ENCODE results near the gene SLC26A8. TPM values are rescaled to one million over a fixed set of nuclear protein-coding genes. Genes with fewer than 3 reads are reported as not detected.

SLC26A8 gene
- total and polyA plus RNA-seq, 2 of the 13 experiments (the other 11 are each of a cell fraction or from before 2014, with no cell fraction given): 0.46 TPM; not detected in 1

- no peak for TF ChIP-seq RERE (CRISPR knock-in tag; IDR thresholded peaks at IDR 0.05; ENCODE audit: low read depth)
- no peak for TF ChIP-seq FOXP1 (IDR thresholded peaks at IDR 0.05)
- TF ChIP-seq FOXP1 (CRISPR knock-in tag; IDR thresholded peaks at IDR 0.05): peak; percentile 4; the same call in 1 of the 2 replicates
- TF ChIP-seq ZNF232 (CRISPR knock-in tag; IDR thresholded peaks at IDR 0.05; ENCODE audit: borderline replicate concordance): no peak; the same call in 1 of the 2 replicates
- TF ChIP-seq NFE2 (CRISPR knock-in tag; IDR thresholded peaks at IDR 0.05): no peak
- TF ChIP-seq ZNF513 (CRISPR knock-in tag; conservative IDR thresholded peaks at IDR 0.05): no peak
- TF ChIP-seq ZNF83 (CRISPR knock-in tag; IDR thresholded peaks at IDR 0.05; ENCODE audit: borderline replicate concordance): peak; percentile 83; the same call in 1 of the 2 replicates
- TF ChIP-seq HOXA5 (CRISPR knock-in tag; IDR thresholded peaks at IDR 0.05): 0 out of 2 replicates have a peak, but pooled peaks have one; percentile 47
- peak; percentile 60; the same call in 1 of the 2 replicates for TF ChIP-seq KDM2A (CRISPR knock-in tag; IDR thresholded peaks at IDR 0.05; ENCODE audit: borderline replicate concordance, low read depth)
- peak; percentile 27 for TF ChIP-seq HNRNPLL (IDR thresholded peaks at IDR 0.05; ENCODE audit: low read depth, low read length, poor library complexity, severe bottlenecking)
- peak; percentile 40; the same call in 1 of the 2 replicates for TF ChIP-seq HNF1B (CRISPR knock-in tag; IDR thresholded peaks at IDR 0.05)
- TF ChIP-seq SOX13 (IDR thresholded peaks at IDR 0.05): no peak
- TF ChIP-seq SOX13 (CRISPR knock-in tag; conservative IDR thresholded peaks at IDR 0.05 in 1 of 2, IDR thresholded peaks at IDR 0.05 in 1 of 2): 0 out of 4 replicates have a peak, but pooled peaks of 1 of the 2 experiments have one; percentile 5
- TF ChIP-seq ATAD3A (CRISPR knock-in tag; IDR thresholded peaks at IDR 0.05): no peak
- TF ChIP-seq ZNF20 (CRISPR knock-in tag; IDR thresholded peaks at IDR 0.05): peak; percentile 73; the same call in 1 of the 2 replicates
- TF ChIP-seq KDM4B (CRISPR knock-in tag; IDR thresholded peaks at IDR 0.05): 0 out of 2 replicates have a peak, but pooled peaks have one; percentile 21
Observed at GRCh38 chr6:35919827-35920751, 104.4 kb downstream of the SLC26A8 start (continued).
